ENCODE measurements around the gene SIRPB2. TPM values are rescaled to one million over a fixed set of nuclear protein-coding genes. Genes with fewer than 3 reads are reported as not detected.

Gene SIRPB2
- total RNA-seq, 3 donors from 2014 or later = 2.9 to 30.9 (median 4.3) TPM

DNA sequence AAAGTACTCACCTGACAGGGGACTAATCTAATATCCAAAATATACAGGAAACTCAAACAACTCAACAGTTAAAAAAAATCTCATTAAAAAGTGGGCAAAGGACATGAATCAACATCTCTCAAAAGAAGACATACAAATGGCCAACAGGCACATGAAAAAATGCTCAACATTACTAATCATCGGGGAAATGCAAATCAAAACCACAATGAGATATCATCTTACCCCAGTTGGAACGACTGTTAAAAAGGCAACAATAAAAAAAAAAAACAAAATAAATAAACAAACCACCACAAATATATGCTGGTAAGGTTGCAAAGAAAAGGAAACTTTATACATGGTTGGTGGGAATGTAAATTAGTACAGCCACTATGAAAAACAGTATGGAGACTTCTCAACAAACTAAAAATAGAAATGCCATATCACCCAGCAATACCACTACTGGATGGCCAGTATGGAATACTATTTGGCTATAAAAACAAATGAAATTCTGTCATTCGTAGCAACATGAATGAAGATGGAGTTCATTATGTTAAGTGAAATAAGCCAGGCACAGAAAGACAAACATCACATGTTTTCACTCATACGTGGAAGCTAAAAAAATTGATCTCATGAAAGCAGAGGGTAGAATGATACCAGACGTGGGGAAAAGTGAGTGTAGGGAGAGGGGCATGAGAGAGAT, 6.6 kb downstream of the SIRPB2 start:
- no peaks in the 10 kb centered on the region for H3K4me1 ChIP-seq
- H3K27me3 ChIP-seq = no peaks in the 10 kb centered on the region
- no peaks in the 10 kb centered on the region for H3K9me3 ChIP-seq
- no peaks in the 10 kb centered on the region for H3K36me3 ChIP-seq
- intact Hi-C loops (cut with DNase I; ENCODE audit: low total_unique reads) = no loop called here
- H3K4me3 ChIP-seq = no peak overlapping the region
- TF ChIP-seq POLR2A (IDR thresholded peaks at IDR 0.05) (no peak), CTCF (IDR thresholded peaks at IDR 0.05) (no peak), POLR2AphosphoS5 (IDR thresholded peaks at IDR 0.05) (no peak)
- DNase-seq (ENCODE audit: low spot score in 2 of 2) = no peak
- H3K27ac ChIP-seq = no peak overlapping the region

- no peaks in the 10 kb centered on the region for H3K27me3 ChIP-seq
- H3K4me1 ChIP-seq = no peaks in the 10 kb centered on the region
- H3K9me3 ChIP-seq = no peaks in the 10 kb centered on the region
- H3K36me3 ChIP-seq = no peaks in the 10 kb centered on the region
- H3K4me3 ChIP-seq = no peak overlapping the region
- DNase-seq (ENCODE audit: low spot score in 2 of 2) = no peak
- TF ChIP-seq POLR2A (IDR thresholded peaks at IDR 0.05) (no peak), CTCF (IDR thresholded peaks at IDR 0.05) (no peak), POLR2AphosphoS5 (IDR thresholded peaks at IDR 0.05) (no peak)
- intact Hi-C loops (cut with DNase I; ENCODE audit: low total_unique reads) = no loop called here
- H3K27ac ChIP-seq = no peak overlapping the region
Observed at GRCh38 chr20:1479831-1480595, 11.2 kb downstream of the SIRPB2 start.

- DNase-seq (ENCODE audit: low spot score in 2 of 2) = no peak
- no peak overlapping the region for H3K27ac ChIP-seq
Observed at GRCh38 chr20:1478566-1478965, 12.7 kb downstream of the SIRPB2 start.

GRCh38 chr20:1477896-1478490, 13.2 kb downstream of the SIRPB2 start:
- intact Hi-C loops (cut with DNase I; ENCODE audit: low total_unique reads) = no loop called here
- Histone ChIP-seq H3K36me3 (no peaks in the 10 kb centered on the region), H3K27me3 (no peaks in the 10 kb centered on the region), H3K27ac (no peak overlapping the region), H3K4me1 (no peaks in the 10 kb centered on the region), H3K9me3 (no peaks in the 10 kb centered on the region), H3K4me3 (no peak overlapping the region)
- no peak for DNase-seq (ENCODE audit: low spot score in 2 of 2)
- TF ChIP-seq POLR2A (IDR thresholded peaks at IDR 0.05) = no peak

More at GRCh38 chr20:1478566-1478965, 12.7 kb downstream of the SIRPB2 start:
- intact Hi-C loops (cut with DNase I; ENCODE audit: low total_unique reads) = no loop called here
- Histone ChIP-seq H3K9me3 (no peaks in the 10 kb centered on the region), H3K27me3 (no peaks in the 10 kb centered on the region), H3K36me3 (no peaks in the 10 kb centered on the region), H3K4me3 (no peak overlapping the region), H3K4me1 (no peaks in the 10 kb centered on the region)
- TF ChIP-seq POLR2A (IDR thresholded peaks at IDR 0.05) = no peak
- TF ChIP-seq POLR2AphosphoS5 (IDR thresholded peaks at IDR 0.05) = no peak
- no peak for TF ChIP-seq CTCF (IDR thresholded peaks at IDR 0.05)

DNA sequence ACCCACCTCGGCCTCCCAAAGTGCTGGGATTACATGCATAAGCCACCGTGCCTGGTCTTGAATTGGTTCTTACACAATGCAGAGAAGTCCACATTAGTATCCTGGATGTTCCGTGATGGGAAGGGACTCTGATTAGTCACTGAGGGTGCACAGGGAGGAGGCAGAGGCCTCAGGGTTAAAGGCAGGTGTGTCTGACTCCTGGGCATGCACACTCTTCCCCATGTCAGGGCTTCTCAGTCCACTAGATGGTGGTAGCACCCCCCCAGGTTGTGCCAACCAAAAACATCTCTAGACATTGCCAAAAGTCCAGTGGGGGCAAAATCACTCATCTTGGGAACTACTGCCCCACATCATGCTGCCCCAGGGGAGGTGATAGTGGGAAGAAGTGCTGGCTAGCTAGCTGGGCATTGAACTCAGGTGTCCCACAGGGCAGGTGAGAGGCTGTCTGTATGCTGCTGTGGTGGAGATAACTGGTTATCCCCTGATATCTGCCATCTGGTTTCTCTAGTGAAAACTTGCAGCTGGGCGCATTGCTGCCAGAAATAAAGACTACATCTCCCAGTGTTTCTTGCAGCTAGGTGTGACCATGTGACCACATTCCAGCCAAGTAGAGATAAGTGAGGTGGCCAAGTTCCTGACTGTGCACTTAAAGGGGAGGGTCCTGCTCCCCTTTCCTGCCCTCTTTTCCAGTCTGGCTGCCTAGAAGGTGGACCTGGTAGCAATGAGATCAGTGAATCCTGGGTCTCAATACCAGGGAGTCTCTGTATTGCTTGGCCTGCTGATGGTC, 16.2 kb downstream of the SIRPB2 start:
- no peak for TF ChIP-seq POLR2AphosphoS5 (IDR thresholded peaks at IDR 0.05)
- TF ChIP-seq CTCF (IDR thresholded peaks at IDR 0.05) = no peak
- no peak for TF ChIP-seq POLR2A (IDR thresholded peaks at IDR 0.05)
- H3K36me3 ChIP-seq = no peaks in the 10 kb centered on the region
- H3K9me3 ChIP-seq = no peaks in the 10 kb centered on the region
- intact Hi-C loops (cut with DNase I; ENCODE audit: low total_unique reads) = no loop called here
- H3K4me3 ChIP-seq = no peak overlapping the region
- no peaks in the 10 kb centered on the region for H3K4me1 ChIP-seq
- DNase-seq (ENCODE audit: low spot score in 2 of 2) = no peak
- no peaks in the 10 kb centered on the region for H3K27me3 ChIP-seq
- no peak overlapping the region for H3K27ac ChIP-seq
